Measurements from ENCODE around the gene MAEA.

DNA sequence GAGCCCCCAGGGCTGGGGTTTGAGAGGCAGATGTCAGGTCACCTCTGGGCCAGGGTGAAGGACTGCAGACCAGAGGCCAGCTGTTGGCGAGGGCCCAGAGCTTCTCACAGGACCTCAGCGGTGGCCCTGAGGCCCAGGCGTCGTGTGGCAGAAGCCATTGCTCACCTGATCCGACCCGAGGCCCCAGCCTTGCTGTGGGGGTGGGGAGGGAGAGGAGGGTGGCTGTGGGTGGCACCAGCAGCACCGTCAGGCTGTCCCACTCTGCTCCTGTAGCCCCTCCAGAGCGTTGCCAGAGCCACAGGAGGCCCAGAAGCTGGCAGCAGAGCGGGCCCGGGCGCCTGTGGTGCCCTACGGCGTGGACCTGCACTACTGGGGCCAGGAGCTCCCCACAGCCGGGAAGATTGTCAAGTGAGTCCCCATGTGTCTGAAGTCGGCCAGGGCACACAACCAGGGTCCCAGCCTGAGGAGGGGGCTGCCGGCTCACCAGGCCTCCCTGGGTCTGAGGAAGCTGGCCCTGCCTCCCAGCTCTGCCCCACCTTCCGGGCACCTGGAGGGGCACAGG is 86.2 kb downstream of the MAEA start:
- TF ChIP-seq, protein P1, sequence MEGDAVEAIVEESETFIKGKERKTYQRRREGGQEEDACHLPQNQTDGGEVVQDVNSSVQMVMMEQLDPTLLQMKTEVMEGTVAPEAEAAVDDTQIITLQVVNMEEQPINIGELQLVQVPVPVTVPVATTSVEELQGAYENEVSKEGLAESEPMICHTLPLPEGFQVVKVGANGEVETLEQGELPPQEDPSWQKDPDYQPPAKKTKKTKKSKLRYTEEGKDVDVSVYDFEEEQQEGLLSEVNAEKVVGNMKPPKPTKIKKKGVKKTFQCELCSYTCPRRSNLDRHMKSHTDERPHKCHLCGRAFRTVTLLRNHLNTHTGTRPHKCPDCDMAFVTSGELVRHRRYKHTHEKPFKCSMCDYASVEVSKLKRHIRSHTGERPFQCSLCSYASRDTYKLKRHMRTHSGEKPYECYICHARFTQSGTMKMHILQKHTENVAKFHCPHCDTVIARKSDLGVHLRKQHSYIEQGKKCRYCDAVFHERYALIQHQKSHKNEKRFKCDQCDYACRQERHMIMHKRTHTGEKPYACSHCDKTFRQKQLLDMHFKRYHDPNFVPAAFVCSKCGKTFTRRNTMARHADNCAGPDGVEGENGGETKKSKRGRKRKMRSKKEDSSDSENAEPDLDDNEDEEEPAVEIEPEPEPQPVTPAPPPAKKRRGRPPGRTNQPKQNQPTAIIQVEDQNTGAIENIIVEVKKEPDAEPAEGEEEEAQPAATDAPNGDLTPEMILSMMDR (IDR thresholded peaks at IDR 0.05): no peak
- no peak for TF ChIP-seq POLR2AphosphoS5 (IDR thresholded peaks at IDR 0.05)
- TF ChIP-seq POLR2A (IDR thresholded peaks at IDR 0.05): no peak
